Spinal cord (tissue), 10 donors: Measurements from ENCODE around the gene PTCH1. TPM values are rescaled to one million over a fixed set of nuclear protein-coding genes. Genes with fewer than 3 reads are reported as not detected.

Source experiments
- DNase-seq, 6 donors: peaks; one replicate each; pipeline versions ENCODE4 v3.0.0 to v3.0.0-alpha.2; 2013 to 2015; ENCODE audit warnings: low spot score in 6 of 6, low read depth in 4 of 6
- H3K27ac ChIP-seq: one replicate; pipeline ENCODE4 v1.5.1; 2013; ENCODE audit warnings: low read depth, low read length, control low read depth
- H3K27me3 ChIP-seq: one replicate; pipeline ENCODE4 v1.6.1; 2013; ENCODE audit warnings: low read length; ENCODE audit not compliant: control insufficient read depth, insufficient read depth
- H3K36me3 ChIP-seq: one replicate; pipeline ENCODE4 v1.6.1; 2013; ENCODE audit warnings: low read length; ENCODE audit not compliant: control insufficient read depth, insufficient read depth
- H3K4me1 ChIP-seq: one replicate; pipeline ENCODE4 v1.6.1; 2013; ENCODE audit warnings: low read length; ENCODE audit not compliant: control insufficient read depth, insufficient read depth
- H3K4me3 ChIP-seq: one replicate; pipeline ENCODE4 v1.5.1; 2013; ENCODE audit warnings: low read depth, low read length, control low read depth
- H3K9me3 ChIP-seq: one replicate; pipeline ENCODE4 v1.6.1; 2013; ENCODE audit warnings: low read length; ENCODE audit not compliant: control insufficient read depth, insufficient read depth
- WGBS: methylation state at CpG from one replicate; pipeline ENCODE4 v1.1.5; 2013; ENCODE audit warnings: missing lambda C conversion rate; ENCODE audit not compliant: insufficient coverage; 5-methylcytosine and 5-hydroxymethylcytosine counted together
- polyA plus RNA-seq, 2 donors: library from polyadenylated mRNA; unstranded; fragments of 120-200 nt; gene quantifications; one replicate each; pipeline ENCODE4 v1.2.1, GENCODE V29; 2013; ENCODE audit not compliant: insufficient read length in 2 of 2
- small RNA-seq: library from RNA; depleted of rRNA; stranded (forward); fragments of <200 nt; gene quantifications from one replicate; pipeline ENCODE3, GENCODE V24; 2014; ENCODE audit warnings: low replicate concordance
- total RNA-seq, 2 donors: library from RNA; depleted of rRNA in 1 of 2; stranded (reverse); fragments of 120-200 nt in 1 of 2; fragments of >200 nt in 1 of 2; gene quantifications; one replicate each; pipeline versions ENCODE4 v1.2.3 to v1.2.4, GENCODE V29; 2013 to 2014
- donor health status: healthy.

PTCH1 gene
- total and polyA plus RNA-seq, 4 donors: 24.2 to 76.7 (median 45.2) TPM

DNA sequence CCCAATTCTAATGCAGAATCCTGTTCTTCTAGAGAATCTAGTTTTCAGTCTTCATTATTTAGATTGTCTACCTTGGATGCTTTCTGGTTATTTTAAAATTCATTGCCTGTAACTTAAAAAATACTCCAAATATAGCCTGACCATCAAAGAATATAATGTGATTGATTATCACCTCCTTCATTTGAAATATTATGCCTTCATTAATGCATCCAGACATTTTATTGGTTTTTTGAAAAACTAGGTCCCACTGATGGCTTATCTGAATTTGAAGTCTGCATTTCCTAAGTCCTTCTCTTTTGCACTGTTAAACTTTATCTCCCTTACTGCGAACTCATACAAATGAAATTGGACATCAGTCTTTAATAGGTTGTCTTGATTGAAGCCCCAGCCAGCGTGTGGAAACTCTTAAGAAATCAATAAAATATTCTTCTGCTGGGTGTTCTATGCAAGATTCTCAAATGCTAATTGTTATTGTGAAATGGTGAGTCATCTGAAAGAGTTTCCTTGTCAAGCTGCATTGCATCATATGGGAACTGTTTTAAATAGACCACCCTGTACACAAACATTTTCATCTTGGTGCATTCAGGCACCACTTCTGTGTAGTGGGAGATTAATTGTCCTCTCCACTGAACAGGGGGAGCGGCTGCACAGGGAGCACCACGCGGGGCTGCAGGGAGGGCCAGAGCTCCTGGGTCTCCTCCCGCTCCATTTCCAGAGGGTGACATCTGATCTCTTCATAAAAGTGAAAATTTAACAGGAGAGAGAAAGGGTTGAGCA lies 106.9 kb downstream of the PTCH1 start:
- Histone ChIP-seq H3K27ac (no peak overlapping the region), H3K9me3 (no peaks in the 10 kb centered on the region), H3K4me3 (no peak overlapping the region), H3K36me3 (no peaks in the 10 kb centered on the region), H3K4me1 (peaks cover 7% of the 10 kb centered on the region), H3K27me3 (no peaks in the 10 kb centered on the region)
- peak in 1 of 6 donors; percentile 14 for DNase-seq
- no CpG with 5 or more reads among the region's 6 CpGs for WGBS

DNA sequence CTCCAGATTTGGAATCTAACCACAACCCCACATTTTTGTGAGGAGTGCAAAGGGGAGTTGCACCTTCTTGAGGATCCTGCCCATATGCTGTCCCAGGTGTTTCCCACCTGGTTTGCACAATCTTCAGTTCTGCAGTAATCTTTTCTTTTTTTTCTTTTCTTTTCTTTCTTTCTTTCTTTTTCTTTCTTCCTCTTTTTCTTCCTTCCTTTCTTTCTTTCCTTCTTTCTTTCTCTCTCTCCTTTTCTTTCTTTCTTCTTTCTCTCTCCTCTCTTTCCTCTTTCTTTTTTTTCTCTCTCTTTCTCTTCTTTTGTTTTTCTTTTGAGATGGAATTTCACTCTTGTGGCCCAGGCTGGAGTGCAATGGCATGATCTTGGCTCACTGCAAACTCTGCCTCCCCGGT lies 109.2 kb downstream of the PTCH1 start:
- no CpG with 5 or more reads among the region's 1 CpG for WGBS
- H3K4me3 ChIP-seq: no peak overlapping the region

DNA sequence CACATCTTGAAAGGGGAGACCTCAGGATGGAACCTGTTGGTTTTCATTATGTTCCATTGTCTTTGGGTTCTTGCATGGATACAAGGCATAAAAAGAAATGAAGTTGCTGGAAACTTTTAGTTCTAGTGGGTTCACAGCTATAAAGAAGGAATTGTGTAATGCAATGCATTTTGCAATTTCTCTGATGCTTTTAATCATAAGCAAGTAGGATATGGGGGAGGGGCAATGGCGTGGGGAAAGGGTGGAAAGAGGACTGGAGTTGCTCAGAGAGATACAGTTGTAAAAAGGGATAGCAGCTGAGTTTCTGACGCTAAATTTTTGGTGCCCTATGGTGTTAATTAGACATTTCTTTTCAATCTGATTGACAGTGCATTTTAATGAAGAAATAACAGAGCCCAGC lies 110.7 kb downstream of the PTCH1 start:
- whole genome bisulfite sequencing: 44% methylated on average over 1 of the region's 2 CpGs
- DNase-seq: no peak

More for the DNA sequence above, 109.2 kb downstream of the PTCH1 start:
- no peaks in the 10 kb centered on the region for H3K36me3 ChIP-seq
- no peak for DNase-seq
- H3K27me3 ChIP-seq: no peaks in the 10 kb centered on the region
- H3K9me3 ChIP-seq: peaks cover 2% of the 10 kb centered on the region
- H3K4me1 ChIP-seq: peaks cover 7% of the 10 kb centered on the region
- no peak overlapping the region for H3K27ac ChIP-seq

DNA sequence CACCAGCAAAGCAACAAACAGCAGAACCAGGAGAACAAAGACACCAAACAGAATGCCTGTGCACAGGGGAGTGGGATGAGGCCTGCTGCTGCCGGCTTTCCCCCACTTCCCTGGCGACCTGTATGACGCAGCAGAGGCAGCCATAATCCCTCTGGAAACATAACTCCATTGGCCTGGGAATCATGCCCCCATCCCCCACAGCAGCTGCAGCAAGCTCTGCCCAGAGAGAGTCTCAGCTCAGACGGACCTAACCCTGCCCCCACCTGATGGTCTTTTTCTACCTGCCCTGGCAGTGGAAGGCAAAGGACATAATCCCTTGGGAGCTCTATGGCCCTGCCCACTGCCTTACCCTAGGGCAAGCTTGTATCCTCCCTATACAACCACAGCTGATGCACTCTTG lies 117.5 kb downstream of the PTCH1 start:
- Histone ChIP-seq H3K27me3 (no peaks in the 10 kb centered on the region), H3K9me3 (peaks cover 2% of the 10 kb centered on the region), H3K36me3 (no peaks in the 10 kb centered on the region), H3K27ac (no peak overlapping the region), H3K4me1 (no peaks in the 10 kb centered on the region), H3K4me3 (no peak overlapping the region)
- no peak for DNase-seq
- WGBS: 90% methylated on average over 4 of the region's 4 CpGs

More for the DNA sequence above, 110.7 kb downstream of the PTCH1 start:
- no peak overlapping the region for H3K4me3 ChIP-seq
- H3K36me3 ChIP-seq: no peaks in the 10 kb centered on the region
- peaks cover 3% of the 10 kb centered on the region for H3K4me1 ChIP-seq
- H3K27ac ChIP-seq: no peak overlapping the region
- peaks cover 2% of the 10 kb centered on the region for H3K9me3 ChIP-seq
- H3K27me3 ChIP-seq: no peaks in the 10 kb centered on the region

Small RNA genes within 50 kb of the gene (small RNA-seq; reads per million reads assigned to genes)
- not detected for gene MT1P1

Other genes starting within 250 kb of the PTCH1 start
- 10 to 100 TPM; 14.7 to 16.0 TPM for gene FANCC, start 199.3 kb downstream of the PTCH1 start, total RNA-seq
- gene FANCC, start 199.3 kb downstream of the PTCH1 start, polyA plus RNA-seq: 10 to 100 TPM; 14.1 to 16.6 TPM